Gastroesophageal sphincter (tissue), 4 donors: ENCODE measurements around the gene CASK. TPM values are rescaled to one million over a fixed set of nuclear protein-coding genes. Genes with fewer than 3 reads are reported as not detected.

Experiments
- ATAC-seq: fragments of 150-250 bp; one replicate; pipeline ENCODE4 v1.9.1; 2016; ENCODE audit warnings: mild to moderate bottlenecking, moderate library complexity
- H3K27ac ChIP-seq, 4 donors: fragments of 200-600 bp; sonication (generic) in 3 of 4; 1 replicate in 3 of 4; 2 replicates in 1 of 4; pipeline ENCODE4 v1.5.1; 2016 to 2019
- H3K27me3 ChIP-seq: fragments of 200-600 bp; sonication (generic); one replicate; pipeline ENCODE4 v1.5.1; 2019
- H3K36me3 ChIP-seq, 2 donors: fragments of 200-600 bp; sonication (generic); one replicate each; pipeline ENCODE4 v1.5.1; 2019; ENCODE audit warnings: control low read depth in 1 of 2
- H3K4me1 ChIP-seq, 3 donors: fragments of 200-600 bp; sonication (generic); 1 replicate in 2 of 3; 2 replicates in 1 of 3; pipeline ENCODE4 v1.5.1; 2016 to 2019; ENCODE audit warnings: control low read depth in 2 of 3
- H3K4me3 ChIP-seq, 2 donors: fragments of 200-600 bp; sonication (generic); one replicate each; pipeline ENCODE4 v1.5.1; 2019; ENCODE audit warnings: mild to moderate bottlenecking in 1 of 2, moderate library complexity in 1 of 2
- H3K9me3 ChIP-seq, 3 donors: fragments of 200-600 bp; sonication (generic); one replicate each; pipeline ENCODE4 v1.5.1; 2017 to 2019; ENCODE audit warnings: control low read depth in 2 of 3
- CTCF ChIP-seq, 4 experiments: fragments of 200-600 bp in 2 of 4; fragments of 450-650 bp in 2 of 4; sonication (generic) in 1 of 4; IDR thresholded peaks; one replicate each; pipeline ENCODE4 v1.5.1; 2017 to 2019; ENCODE audit warnings: antibody characterized with exemption in 4 of 4, mild to moderate bottlenecking in 2 of 4, moderate library complexity in 2 of 4
- EP300 ChIP-seq: sonication (generic); formaldehyde crosslinking; IDR thresholded peaks from one replicate; pipeline ENCODE4 v1.6.1; 2017; ENCODE audit warnings: antibody characterized with exemption, mild to moderate bottlenecking
- POLR2A ChIP-seq, 2 donors: fragments of 450-650 bp; IDR thresholded peaks; one replicate each; pipeline ENCODE4 v1.6.1; 2017; ENCODE audit warnings: antibody characterized with exemption in 2 of 2, mild to moderate bottlenecking in 2 of 2, moderate library complexity in 1 of 2
- POLR2AphosphoS5 ChIP-seq: sonication (generic); formaldehyde crosslinking; IDR thresholded peaks from one replicate; pipeline ENCODE4 v1.6.1; 2017; ENCODE audit warnings: antibody characterized with exemption
- WGBS, 2 donors: methylation state at CpG; one replicate each; pipeline ENCODE4 v1.1.5; 2018; ENCODE audit warnings: low coverage in 1 of 2; 5-methylcytosine and 5-hydroxymethylcytosine counted together
- total RNA-seq, 4 donors: library from RNA; depleted of rRNA; stranded (reverse); fragments of >200 nt; gene quantifications; one replicate each; pipeline ENCODE4 v1.1.0, GENCODE V29; 2016

Gene CASK
- total RNA-seq, 4 donors from 2014 or later, result 22.6 to 55.0 (median 30.5) TPM

GRCh38 chrX:41761169-41761568 is 162.2 kb downstream of the CASK start:
- Histone ChIP-seq H3K4me1 (no peaks in the 10 kb centered on the region), H3K9me3 (no peaks in the 10 kb centered on the region), H3K36me3 (no peaks in the 10 kb centered on the region), H3K27ac (no peak overlapping the region), H3K27me3 (no peaks in the 10 kb centered on the region), H3K4me3 (no peak overlapping the region)
- TF ChIP-seq POLR2A (IDR thresholded peaks at IDR 0.05) (no peak), EP300 (no peak), POLR2AphosphoS5 (no peak), CTCF (IDR thresholded peaks at IDR 0.05) (no peak)
- 20 to 69% methylated on average over 1 to 3 of the region's 3 CpGs for WGBS, 2 donors
- no peak for ATAC-seq

GRCh38 chrX:41759817-41760216 is 163.5 kb downstream of the CASK start:
- ATAC-seq, result no peak
- no peak overlapping the region for H3K27ac ChIP-seq
- TF ChIP-seq CTCF (IDR thresholded peaks at IDR 0.05), result peak in 3 of 4 experiments; percentile 27 to 47 (median 29)
- no peak for TF ChIP-seq POLR2AphosphoS5
- no peaks in the 10 kb centered on the region for H3K36me3 ChIP-seq
- H3K27me3 ChIP-seq, result no peaks in the 10 kb centered on the region
- H3K4me3 ChIP-seq, result no peak overlapping the region
- no peaks in the 10 kb centered on the region for H3K4me1 ChIP-seq
- 31 to 51% methylated on average over 3 of the region's 3 CpGs for WGBS, 2 donors
- no peaks in the 10 kb centered on the region for H3K9me3 ChIP-seq

GRCh38 chrX:41758401-41758800 is 165.0 kb downstream of the CASK start:
- no peak for ATAC-seq
- Histone ChIP-seq H3K9me3 (no peaks in the 10 kb centered on the region), H3K36me3 (no peaks in the 10 kb centered on the region), H3K27me3 (no peaks in the 10 kb centered on the region), H3K4me3 (no peak overlapping the region), H3K27ac (no peak overlapping the region), H3K4me1 (no peaks in the 10 kb centered on the region)
- TF ChIP-seq POLR2A (IDR thresholded peaks at IDR 0.05) (no peak), EP300 (no peak), CTCF (IDR thresholded peaks at IDR 0.05) (no peak), POLR2AphosphoS5 (no peak)
- 60 to 89% methylated on average over 1 of the region's 2 CpGs for WGBS, 2 donors

GRCh38 chrX:41750716-41751115 is 172.6 kb downstream of the CASK start:
- Histone ChIP-seq H3K9me3 (no peaks in the 10 kb centered on the region), H3K36me3 (no peaks in the 10 kb centered on the region), H3K27me3 (no peaks in the 10 kb centered on the region), H3K4me1 (no peaks in the 10 kb centered on the region), H3K4me3 (no peak overlapping the region), H3K27ac (no peak overlapping the region)
- TF ChIP-seq POLR2AphosphoS5 (no peak), POLR2A (IDR thresholded peaks at IDR 0.05) (no peak), CTCF (IDR thresholded peaks at IDR 0.05) (no peak), EP300 (no peak)
- no peak for ATAC-seq
- WGBS, 2 donors, result 55 to 87% methylated on average over 2 of the region's 3 CpGs

- Histone ChIP-seq H3K27me3 (no peaks in the 10 kb centered on the region), H3K4me1 (no peaks in the 10 kb centered on the region), H3K27ac (no peak overlapping the region), H3K36me3 (peaks cover 0 to 12% of the 10 kb centered on the region in 2 donors), H3K4me3 (no peak overlapping the region), H3K9me3 (no peaks in the 10 kb centered on the region)
- TF ChIP-seq EP300, result no peak
- 62 to 100% methylated on average over 1 of the region's 1 CpG for whole genome bisulfite sequencing, 2 donors
- no peak for ATAC-seq
Measured at GRCh38 chrX:41739871-41740270, 183.5 kb downstream of the CASK start.

- Histone ChIP-seq H3K4me1 (no peaks in the 10 kb centered on the region), H3K4me3 (no peak overlapping the region), H3K36me3 (no peaks in the 10 kb centered on the region), H3K27ac (no peak overlapping the region), H3K27me3 (no peaks in the 10 kb centered on the region), H3K9me3 (no peaks in the 10 kb centered on the region)
- TF ChIP-seq POLR2AphosphoS5, result no peak
- no peak for TF ChIP-seq POLR2A (IDR thresholded peaks at IDR 0.05)
- no peak for TF ChIP-seq EP300
- TF ChIP-seq CTCF (IDR thresholded peaks at IDR 0.05), result no peak
- 54 to 78% methylated on average over 2 to 4 of the region's 7 CpGs for WGBS, 2 donors
- ATAC-seq, result no peak
Measured at GRCh38 chrX:41737065-41737464, 186.3 kb downstream of the CASK start.
